Stimulated activated CD4-positive, alpha-beta T cell treated with anti-CD3 and anti-CD28 coated beads, Interleukin-2, amount 100 ng/mL, for 4 hours (primary cell): ENCODE results near the gene ASAP3.

ENCODE experiments used
- DNase-seq: peaks from one replicate; pipeline ENCODE4 v3.0.0-alpha.2; 2020; ENCODE audit warnings: low read depth

ASAP3 gene

GRCh38 chr1:23483321-23484252 lies at the start of gene ASAP3:
Gene ASAP3, minus strand, starts transcription at chr1:23484179. Its CDS starts 46 bp downstream, at chr1:23484133.
- no peak for DNase-seq

- no peak for DNase-seq
Measured at GRCh38 chr1:23533246-23534023, 49.5 kb upstream of the ASAP3 start.

GRCh38 chr1:23531562-23532094 lies 47.6 kb upstream of the ASAP3 start:
- no peak for DNase-seq

- peak; percentile 63 for DNase-seq
Measured at GRCh38 chr1:23530747-23531561, 47.0 kb upstream of the ASAP3 start, which contains the start of gene E2F2. Gene E2F2, minus strand, starts transcription at chr1:23531233. Its CDS starts 440 bp downstream, at chr1:23530793.

GRCh38 chr1:23530087-23530746 lies 46.2 kb upstream of the ASAP3 start:
- no peak for DNase-seq

- DNase-seq = no peak
Measured at GRCh38 chr1:23529146-23530086, 45.4 kb upstream of the ASAP3 start.

GRCh38 chr1:23528250-23528978 lies 44.4 kb upstream of the ASAP3 start:
- DNase-seq = peak; percentile 52

GRCh38 chr1:23527900-23528249 lies 43.9 kb upstream of the ASAP3 start:
- no peak for DNase-seq

- no peak for DNase-seq
Measured at GRCh38 chr1:23527366-23527765, 43.4 kb upstream of the ASAP3 start.

GRCh38 chr1:23526329-23527041 lies 42.5 kb upstream of the ASAP3 start:
- DNase-seq = no peak

- no peak for DNase-seq
Measured at GRCh38 chr1:23525558-23526250, 41.7 kb upstream of the ASAP3 start.

- DNase-seq = no peak
Measured at GRCh38 chr1:23524716-23525401, 40.9 kb upstream of the ASAP3 start.

GRCh38 chr1:23524163-23524562 lies 40.2 kb upstream of the ASAP3 start:
- DNase-seq = no peak

GRCh38 chr1:23522244-23522982 lies 38.4 kb upstream of the ASAP3 start:
- DNase-seq = no peak

GRCh38 chr1:23521588-23521987 lies 37.6 kb upstream of the ASAP3 start:
- DNase-seq = no peak

GRCh38 chr1:23517581-23517980 lies 33.6 kb upstream of the ASAP3 start:
- DNase-seq = no peak

- DNase-seq = no peak
Measured at GRCh38 chr1:23515905-23516304, 31.9 kb upstream of the ASAP3 start.
